Central memory CD4-positive, alpha-beta T cell (primary cell): ENCODE measurements around the gene SMTNL2.
"Not testable (repeated sequence)": the region's sequence is repeated elsewhere in the genome, so short reads cannot be mapped to it uniquely, and the experiment has no call there.

Experiments used
- DNase-seq: peaks from one replicate; pipeline ENCODE4 v3.0.0; 2022

The SMTNL2 gene

GRCh38 chr17:4638766-4639165 lies 54.4 kb downstream of the SMTNL2 start:
- DNase-seq: not testable (repeated sequence)

DNA sequence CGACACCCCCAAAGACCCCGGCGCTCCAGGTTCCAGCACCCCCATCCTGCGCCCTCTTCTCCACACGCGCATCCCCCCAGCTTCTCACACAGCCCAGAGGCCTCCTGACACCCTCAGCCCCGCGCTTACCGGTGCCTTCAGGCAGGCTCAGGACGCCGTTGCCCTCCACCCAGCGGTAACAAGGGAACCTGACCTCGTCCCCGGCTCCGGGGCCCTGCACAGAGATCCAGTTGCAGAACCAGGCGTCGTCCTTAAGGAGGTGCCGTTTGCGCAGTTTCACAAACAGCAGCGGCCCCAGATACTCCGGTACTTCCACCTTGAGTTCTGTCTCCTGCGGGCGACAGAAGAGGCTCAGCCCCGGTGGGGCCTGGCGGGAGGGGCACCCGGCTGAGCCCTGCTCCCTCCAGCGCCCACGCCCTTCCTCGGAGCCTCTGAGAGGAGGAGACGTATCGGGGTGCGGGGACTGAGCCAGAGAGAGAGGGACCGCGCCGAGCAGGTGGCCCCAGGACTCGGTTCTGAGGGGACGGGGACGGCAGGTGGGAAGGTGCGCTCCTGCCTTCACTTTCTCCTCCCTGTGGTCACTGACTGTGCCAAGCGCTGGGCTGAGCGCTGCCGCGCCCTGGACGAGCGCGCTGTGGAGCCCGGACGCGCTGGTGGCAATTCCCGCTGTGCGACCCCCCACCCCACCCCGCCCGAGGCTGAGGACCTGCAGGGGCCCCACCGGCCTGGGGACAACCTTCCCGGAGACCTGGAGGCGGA lies 55.2 kb downstream of the SMTNL2 start:
- DNase-seq: peak; percentile 19

- DNase-seq: not testable (repeated sequence)
These were observed 56.4 kb downstream of the SMTNL2 start for GRCh38 chr17:4640569-4641188.

DNA sequence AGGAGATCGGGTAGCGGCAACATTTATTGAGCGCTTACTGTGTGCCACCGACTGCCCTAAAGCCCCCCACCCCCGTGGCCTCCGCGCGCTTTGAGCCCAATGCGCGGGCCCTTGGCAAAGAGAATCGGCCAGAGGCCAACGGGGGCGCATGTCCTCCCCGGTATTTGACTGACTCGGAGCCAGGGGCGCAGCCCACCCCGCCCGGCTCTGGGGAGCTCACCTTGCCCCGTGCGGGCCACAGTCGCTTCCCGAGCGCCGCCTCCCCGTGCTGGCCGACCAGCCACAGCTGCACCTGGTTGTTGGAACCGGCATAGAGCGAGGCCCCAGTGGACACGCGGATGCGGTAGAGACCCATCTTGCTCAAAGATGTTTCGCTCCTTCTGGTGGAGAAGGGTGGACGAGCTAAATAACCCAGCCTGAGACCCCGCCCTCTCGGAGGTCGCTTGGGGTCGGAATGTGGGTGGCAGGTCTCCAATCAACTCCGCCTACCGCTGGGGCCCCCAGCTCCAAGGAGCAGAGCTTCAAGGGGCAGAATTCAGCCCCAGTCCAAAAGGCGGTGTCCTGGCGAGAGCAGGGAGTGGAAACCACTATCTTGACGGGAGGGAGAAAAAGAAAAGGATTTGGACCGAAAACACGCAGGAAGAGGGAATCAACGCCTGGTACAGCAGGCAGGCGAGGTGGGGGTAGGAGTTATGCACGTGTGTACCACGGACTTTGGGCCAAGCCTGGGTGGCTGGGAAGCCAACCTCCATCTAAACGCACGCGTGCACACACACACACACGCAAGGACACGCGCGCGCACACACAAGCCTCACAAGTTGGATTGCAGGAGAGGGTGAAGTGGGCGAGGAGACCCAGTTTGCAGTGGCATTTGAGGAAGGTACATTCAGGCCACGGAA lies 57.2 kb downstream of the SMTNL2 start, which contains the start of gene ALOX15:
TSS of gene ALOX15 (minus strand) at position 382 of the 899 bp plus-strand sequence. CDS start at position 355, 27 bp downstream.
- DNase-seq: no peak

GRCh38 chr17:4642286-4642685 lies 58.0 kb downstream of the SMTNL2 start:
- DNase-seq: no peak

GRCh38 chr17:4643676-4644075 lies 59.3 kb downstream of the SMTNL2 start:
- no peak for DNase-seq

DNA sequence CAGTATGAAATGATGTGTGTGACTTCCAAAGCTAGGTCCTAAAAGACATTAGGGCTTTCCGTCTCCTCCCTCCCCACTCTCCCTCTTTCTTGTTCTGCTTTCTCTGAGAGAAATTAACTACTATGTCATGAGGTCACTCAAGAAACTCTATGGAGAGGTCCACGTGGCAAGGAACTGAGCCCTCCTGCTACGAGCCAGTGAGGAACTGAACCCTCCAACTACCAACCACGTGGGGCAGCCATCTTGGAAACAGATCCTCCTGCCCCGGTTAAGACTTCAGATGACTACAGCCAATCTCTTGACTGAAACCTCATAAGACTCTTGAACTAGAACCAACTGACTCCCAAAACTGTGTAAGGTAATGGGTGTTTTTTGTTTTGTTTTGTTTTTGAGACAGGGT lies 61.3 kb downstream of the SMTNL2 start:
- DNase-seq: no peak

DNA sequence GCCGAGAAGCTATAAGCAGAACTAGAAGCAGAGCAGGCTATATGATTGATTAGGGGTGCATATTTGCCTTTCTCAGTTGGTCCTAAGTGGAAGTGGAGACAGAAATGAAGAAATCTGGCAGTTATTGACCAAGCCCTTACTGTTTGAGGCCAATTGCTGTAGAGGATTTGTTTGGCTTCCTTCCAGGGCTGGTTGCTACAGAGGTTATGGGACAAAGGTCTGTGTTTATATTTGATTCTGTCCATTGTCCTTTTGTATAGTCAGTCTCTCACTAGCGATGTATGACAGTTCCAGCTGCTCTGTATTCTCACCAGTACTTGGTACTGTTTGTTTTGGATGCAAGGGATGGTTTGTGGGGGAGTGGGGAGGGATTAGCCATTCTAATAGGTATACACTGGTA lies 64.4 kb downstream of the SMTNL2 start:
- no peak for DNase-seq

- no peak for DNase-seq
These were observed 68.7 kb downstream of the SMTNL2 start for GRCh38 chr17:4652997-4653396.

DNA sequence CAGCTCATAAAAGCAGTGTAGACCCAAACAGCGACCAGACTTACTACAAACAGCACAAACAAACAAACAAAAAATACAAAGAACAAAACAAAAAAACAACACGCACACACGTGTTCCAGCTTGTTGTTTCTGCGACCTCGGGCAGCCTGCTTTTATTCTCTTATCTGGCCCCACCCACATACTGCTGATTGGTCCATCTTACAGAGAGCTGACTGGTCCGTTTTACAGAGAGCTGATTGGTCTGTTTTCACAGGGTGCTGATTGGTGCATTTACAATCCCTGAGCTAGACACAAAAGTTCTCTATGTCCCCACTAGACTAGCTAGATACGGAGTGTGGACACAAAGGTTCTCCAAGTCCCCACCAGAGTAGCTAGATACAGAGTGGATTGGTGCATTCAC lies 71.6 kb downstream of the SMTNL2 start:
- DNase-seq: not testable (repeated sequence)

GRCh38 chr17:4657678-4658077 lies 73.3 kb downstream of the SMTNL2 start:
- DNase-seq: no peak
